ENCODE measurements around the gene HMGCS2. TPM values are rescaled to one million over a fixed set of nuclear protein-coding genes. Genes with fewer than 3 reads are reported as not detected.

The HMGCS2 gene
- total and polyA plus RNA-seq, 9 of the 15 experiments (the other 6 are each of a cell fraction or from before 2014, with no cell fraction given): 0.13 TPM; not detected in 8

- TF ChIP-seq, protein P1, sequence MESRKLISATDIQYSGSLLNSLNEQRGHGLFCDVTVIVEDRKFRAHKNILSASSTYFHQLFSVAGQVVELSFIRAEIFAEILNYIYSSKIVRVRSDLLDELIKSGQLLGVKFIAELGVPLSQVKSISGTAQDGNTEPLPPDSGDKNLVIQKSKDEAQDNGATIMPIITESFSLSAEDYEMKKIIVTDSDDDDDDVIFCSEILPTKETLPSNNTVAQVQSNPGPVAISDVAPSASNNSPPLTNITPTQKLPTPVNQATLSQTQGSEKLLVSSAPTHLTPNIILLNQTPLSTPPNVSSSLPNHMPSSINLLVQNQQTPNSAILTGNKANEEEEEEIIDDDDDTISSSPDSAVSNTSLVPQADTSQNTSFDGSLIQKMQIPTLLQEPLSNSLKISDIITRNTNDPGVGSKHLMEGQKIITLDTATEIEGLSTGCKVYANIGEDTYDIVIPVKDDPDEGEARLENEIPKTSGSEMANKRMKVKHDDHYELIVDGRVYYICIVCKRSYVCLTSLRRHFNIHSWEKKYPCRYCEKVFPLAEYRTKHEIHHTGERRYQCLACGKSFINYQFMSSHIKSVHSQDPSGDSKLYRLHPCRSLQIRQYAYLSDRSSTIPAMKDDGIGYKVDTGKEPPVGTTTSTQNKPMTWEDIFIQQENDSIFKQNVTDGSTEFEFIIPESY (CRISPR knock-in tag; IDR thresholded peaks at IDR 0.05): peak; percentile 96
- TF ChIP-seq MGA (IDR thresholded peaks at IDR 0.05): no peak
- TF ChIP-seq SMARCA4 (IDR thresholded peaks at IDR 0.05): no peak
- no peak for TF ChIP-seq SIN3A (IDR thresholded peaks at IDR 0.05; ENCODE audit: borderline replicate concordance in 2 of 2, control insufficient read depth in 1 of 2, low read depth in 2 of 2, low read length in 2 of 2)
- TF ChIP-seq EZH2 (IDR thresholded peaks at IDR 0.05; ENCODE audit: borderline replicate concordance, low read depth, low read length): no peak
- no peak for TF ChIP-seq MXI1 (IDR thresholded peaks at IDR 0.05; ENCODE audit: low read depth, low read length)
- TF ChIP-seq, protein P2, sequence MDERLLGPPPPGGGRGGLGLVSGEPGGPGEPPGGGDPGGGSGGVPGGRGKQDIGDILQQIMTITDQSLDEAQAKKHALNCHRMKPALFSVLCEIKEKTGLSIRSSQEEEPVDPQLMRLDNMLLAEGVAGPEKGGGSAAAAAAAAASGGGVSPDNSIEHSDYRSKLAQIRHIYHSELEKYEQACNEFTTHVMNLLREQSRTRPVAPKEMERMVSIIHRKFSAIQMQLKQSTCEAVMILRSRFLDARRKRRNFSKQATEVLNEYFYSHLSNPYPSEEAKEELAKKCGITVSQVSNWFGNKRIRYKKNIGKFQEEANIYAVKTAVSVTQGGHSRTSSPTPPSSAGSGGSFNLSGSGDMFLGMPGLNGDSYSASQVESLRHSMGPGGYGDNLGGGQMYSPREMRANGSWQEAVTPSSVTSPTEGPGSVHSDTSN (CRISPR knock-in tag; IDR thresholded peaks at IDR 0.05; ENCODE audit: low read depth): no peak
- TF ChIP-seq, protein P2 (tag; conservative IDR thresholded peaks at IDR 0.05; ENCODE audit: low read depth): peak; percentile 74
- no peak for TF ChIP-seq RFX1 (IDR thresholded peaks at IDR 0.05)
- no peak for TF ChIP-seq DACH1 (IDR thresholded peaks at IDR 0.05; ENCODE audit: partially characterized antibody)
- no peak for TF ChIP-seq BCOR (IDR thresholded peaks at IDR 0.05)
- TF ChIP-seq ATF7 (IDR thresholded peaks at IDR 0.05): no peak
- no peak for TF ChIP-seq ARID2 (IDR thresholded peaks at IDR 0.05)
- no peak for TF ChIP-seq FOXJ3 (CRISPR knock-in tag; IDR thresholded peaks at IDR 0.05)
Measured at GRCh38 chr1:119715542-119715941, 53.2 kb downstream of the HMGCS2 start (continued).

Data from K562 (cell line).